Gastroesophageal sphincter (tissue), 3 donors: ENCODE data around the gene BMP8B.

Experiments
- EP300 ChIP-seq: sonication (generic); formaldehyde crosslinking; IDR thresholded peaks from one replicate; pipeline ENCODE4 v1.6.1; 2017; ENCODE audit warnings: antibody characterized with exemption, mild to moderate bottlenecking
- POLR2A ChIP-seq, 2 donors: fragments of 450-650 bp; IDR thresholded peaks; one replicate each; pipeline ENCODE4 v1.6.1; 2017; ENCODE audit warnings: antibody characterized with exemption in 2 of 2, mild to moderate bottlenecking in 2 of 2, moderate library complexity in 1 of 2
- POLR2AphosphoS5 ChIP-seq: sonication (generic); formaldehyde crosslinking; IDR thresholded peaks from one replicate; pipeline ENCODE4 v1.6.1; 2017; ENCODE audit warnings: antibody characterized with exemption
- TF ChIP-seq, protein P1 (sequence below), 4 experiments: fragments of 200-600 bp in 2 of 4; fragments of 450-650 bp in 2 of 4; sonication (generic) in 1 of 4; IDR thresholded peaks; one replicate each; pipeline ENCODE4 v1.5.1; 2017 to 2019; ENCODE audit warnings: antibody characterized with exemption in 4 of 4, mild to moderate bottlenecking in 2 of 4, moderate library complexity in 2 of 4

DNA sequence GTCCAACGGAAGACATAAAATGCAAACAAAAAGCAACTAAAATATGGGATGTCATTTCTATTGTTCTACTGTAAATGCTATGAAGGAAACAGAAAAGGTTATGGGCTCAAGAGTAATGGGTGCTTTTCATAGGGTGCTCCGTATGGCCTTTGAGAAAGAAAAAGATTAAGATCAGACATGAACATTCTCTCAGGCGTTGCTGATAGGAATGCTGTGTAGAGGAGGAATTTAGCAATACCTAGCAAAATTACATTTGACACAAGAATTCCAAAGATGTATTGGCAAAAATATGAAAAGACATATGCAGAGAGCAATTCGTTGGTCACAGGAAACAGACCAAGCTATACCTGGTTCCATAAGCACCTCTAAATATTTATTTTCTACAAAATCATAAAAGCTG is 11.8 kb downstream of the BMP8B start:
- no peak for TF ChIP-seq POLR2AphosphoS5
- no peak for TF ChIP-seq EP300
- TF ChIP-seq, protein P1, sequence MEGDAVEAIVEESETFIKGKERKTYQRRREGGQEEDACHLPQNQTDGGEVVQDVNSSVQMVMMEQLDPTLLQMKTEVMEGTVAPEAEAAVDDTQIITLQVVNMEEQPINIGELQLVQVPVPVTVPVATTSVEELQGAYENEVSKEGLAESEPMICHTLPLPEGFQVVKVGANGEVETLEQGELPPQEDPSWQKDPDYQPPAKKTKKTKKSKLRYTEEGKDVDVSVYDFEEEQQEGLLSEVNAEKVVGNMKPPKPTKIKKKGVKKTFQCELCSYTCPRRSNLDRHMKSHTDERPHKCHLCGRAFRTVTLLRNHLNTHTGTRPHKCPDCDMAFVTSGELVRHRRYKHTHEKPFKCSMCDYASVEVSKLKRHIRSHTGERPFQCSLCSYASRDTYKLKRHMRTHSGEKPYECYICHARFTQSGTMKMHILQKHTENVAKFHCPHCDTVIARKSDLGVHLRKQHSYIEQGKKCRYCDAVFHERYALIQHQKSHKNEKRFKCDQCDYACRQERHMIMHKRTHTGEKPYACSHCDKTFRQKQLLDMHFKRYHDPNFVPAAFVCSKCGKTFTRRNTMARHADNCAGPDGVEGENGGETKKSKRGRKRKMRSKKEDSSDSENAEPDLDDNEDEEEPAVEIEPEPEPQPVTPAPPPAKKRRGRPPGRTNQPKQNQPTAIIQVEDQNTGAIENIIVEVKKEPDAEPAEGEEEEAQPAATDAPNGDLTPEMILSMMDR (IDR thresholded peaks at IDR 0.05): no peak
- TF ChIP-seq POLR2A (IDR thresholded peaks at IDR 0.05): no peak
